AG20443 (cell line): Measurements from ENCODE around the gene IGSF6.
"Not testable (repeated sequence)": the region's sequence is repeated elsewhere in the genome, so short reads cannot be mapped to it uniquely, and the experiment has no call there.

Experiments
- DNase-seq: peaks from one replicate; pipeline ENCODE4 v3.0.0; 2012; ENCODE audit warnings: low spot score, mixed read lengths

IGSF6 gene

GRCh38 chr16:21653571-21653970, 1.2 kb upstream of the IGSF6 start:
- DNase-seq, result no peak

- DNase-seq, result no peak
Measured at GRCh38 chr16:21651515-21651914, 893 bp downstream of the IGSF6 start.

GRCh38 chr16:21650521-21650920, 1.9 kb downstream of the IGSF6 start:
- no peak for DNase-seq

- DNase-seq, result not testable (repeated sequence)
Measured at GRCh38 chr16:21649826-21650406, 2.5 kb downstream of the IGSF6 start.

- no peak for DNase-seq
Measured at GRCh38 chr16:21647562-21648164, 4.7 kb downstream of the IGSF6 start.

GRCh38 chr16:21646721-21647561, 5.5 kb downstream of the IGSF6 start:
- no peak for DNase-seq

GRCh38 chr16:21646091-21646490, 6.3 kb downstream of the IGSF6 start:
- DNase-seq, result no peak

GRCh38 chr16:21645261-21645721, 7.1 kb downstream of the IGSF6 start:
- DNase-seq, result no peak

GRCh38 chr16:21644674-21645073, 7.7 kb downstream of the IGSF6 start:
- no peak for DNase-seq

GRCh38 chr16:21643785-21644184, 8.6 kb downstream of the IGSF6 start:
- no peak for DNase-seq

- DNase-seq, result no peak
Measured at GRCh38 chr16:21642861-21643260, 9.5 kb downstream of the IGSF6 start.

GRCh38 chr16:21641916-21642315, 10.5 kb downstream of the IGSF6 start:
- DNase-seq, result no peak

GRCh38 chr16:21639493-21639892, 12.9 kb downstream of the IGSF6 start:
- no peak for DNase-seq

- DNase-seq, result peak; percentile 34
Measured at GRCh38 chr16:21638573-21638975, 13.8 kb downstream of the IGSF6 start.

GRCh38 chr16:21637032-21637968, 15.1 kb downstream of the IGSF6 start:
- no peak for DNase-seq

- DNase-seq, result not testable (repeated sequence)
Measured at GRCh38 chr16:21635694-21636093, 16.7 kb downstream of the IGSF6 start.

GRCh38 chr16:21634216-21634615, 18.2 kb downstream of the IGSF6 start:
- no peak for DNase-seq

- not testable (repeated sequence) for DNase-seq
Measured at GRCh38 chr16:21631951-21632575, 20.3 kb downstream of the IGSF6 start.

- DNase-seq, result not testable (repeated sequence)
Measured at GRCh38 chr16:21631376-21631775, 21.0 kb downstream of the IGSF6 start.

- not testable (repeated sequence) for DNase-seq
Measured at GRCh38 chr16:21630866-21631265, 21.5 kb downstream of the IGSF6 start.
